H1 (cell line): ENCODE results near the gene LSM3. TPM values are rescaled to one million over a fixed set of nuclear protein-coding genes. Genes with fewer than 3 reads are reported as not detected.

Experiments
- CTCF ChIA-PET: fragments of 300-600 bp; sonication (Branson Sonifier 250); formaldehyde crosslinking; loops from one replicate; lab custom pipeline; 2021; ENCODE audit not compliant: partially characterized antibody; lab: Charles Lee
- POLR2A ChIA-PET: fragments of 300-600 bp; sonication (Branson Sonifier 250); formaldehyde crosslinking; loops from one replicate; lab custom pipeline; 2021; ENCODE audit warnings: inconsistent platforms; ENCODE audit not compliant: partially characterized antibody; lab: Charles Lee
- DNase-seq, 2 experiments: peaks; one replicate each; pipeline versions ENCODE4 v3.0.0 to v3.0.0-alpha.2; 2010 to 2022; ENCODE audit warnings: low spot score in 2 of 2, low read depth in 1 of 2, mixed read lengths in 1 of 2
- FAIRE-seq: peaks from 2 replicates; lab custom pipeline; 2011; peaks lifted over from hg19 to GRCh38; lab: Jason Lieb, UNC
- H2AFZ ChIP-seq: 2 replicates; pipeline ENCODE4 v1.8.1; 2012; ENCODE audit warnings: low read length, inconsistent platforms
- H2AK5ac ChIP-seq: 2 replicates; pipeline ENCODE4 v1.6.1; 2013; ENCODE audit warnings: low read depth, low read length
- H2BK120ac ChIP-seq: replicated peaks from 2 replicates; pipeline ENCODE3; 2013; ENCODE audit warnings: low read depth, low read length, inconsistent platforms
- H2BK12ac ChIP-seq: 2 replicates; pipeline ENCODE4 v1.6.1; 2013; ENCODE audit warnings: low read depth, low read length
- H2BK15ac ChIP-seq: 2 replicates; pipeline ENCODE4 v1.6.1; 2013; ENCODE audit warnings: low read length
- H2BK20ac ChIP-seq: 2 replicates; pipeline ENCODE4 v1.6.1; 2013; ENCODE audit warnings: low read length
- H2BK5ac ChIP-seq: 2 replicates; pipeline ENCODE4 v1.6.1; 2013; ENCODE audit warnings: low read depth, low read length
- H3K14ac ChIP-seq: 2 replicates; pipeline ENCODE4 v1.6.1; 2013; ENCODE audit warnings: inconsistent platforms; ENCODE audit not compliant: insufficient read length
- H3K18ac ChIP-seq: 2 replicates; pipeline ENCODE4 v1.6.1; 2013; ENCODE audit warnings: low read length; ENCODE audit errors: extremely low read depth
- H3K23ac ChIP-seq: 2 replicates; pipeline ENCODE4 v1.6.1; 2013; ENCODE audit warnings: inconsistent platforms; ENCODE audit not compliant: insufficient read length
- H3K23me2 ChIP-seq: 2 replicates; pipeline ENCODE4 v1.6.1; 2013; ENCODE audit warnings: low read depth, low read length
- H3K27ac ChIP-seq: 2 replicates; pipeline ENCODE4 v1.6.1; 2011; ENCODE audit warnings: low read depth, low read length, inconsistent platforms
- H3K27me3 ChIP-seq, 4 experiments: replicated peaks in 1 of 4; 1 replicate in 1 of 4; 2 replicates in 3 of 4; pipeline versions ENCODE4 v1.6.1 to v1.8.1; 2011 to 2013; ENCODE audit warnings: low read length in 3 of 4, mild to moderate bottlenecking in 3 of 4, inconsistent platforms in 2 of 4, mixed read lengths in 2 of 4, moderate library complexity in 1 of 4; ENCODE audit not compliant: control insufficient read depth in 3 of 4, insufficient read depth in 3 of 4; ENCODE audit errors: extremely low read depth in 1 of 4
- H3K36me3 ChIP-seq, 4 experiments: 2 replicates each; pipeline versions ENCODE4 v1.6.1 to v1.8.1; 2011 to 2013; ENCODE audit warnings: mild to moderate bottlenecking in 4 of 4, low read length in 3 of 4, moderate library complexity in 2 of 4, control low read depth in 1 of 4, inconsistent platforms in 1 of 4; ENCODE audit not compliant: insufficient read depth in 4 of 4, control insufficient read depth in 2 of 4
- H3K4ac ChIP-seq: replicated peaks from 2 replicates; pipeline ENCODE3; 2013; ENCODE audit warnings: low read length, low read depth, mixed read lengths, inconsistent platforms; ENCODE audit not compliant: insufficient read length
- H3K4me1 ChIP-seq, 4 experiments: replicated peaks in 1 of 4; 1 replicate in 1 of 4; 2 replicates in 3 of 4; pipeline versions ENCODE4 v1.6.1 to v1.8.1; 2011 to 2013; ENCODE audit warnings: low read length in 3 of 4, inconsistent platforms in 2 of 4, mixed read lengths in 1 of 4; ENCODE audit not compliant: insufficient read depth in 4 of 4, control insufficient read depth in 3 of 4
- H3K4me2 ChIP-seq, 2 experiments: 2 replicates each; pipeline versions ENCODE4 v1.6.1 to v1.8.1; 2011 to 2013; ENCODE audit warnings: low read depth in 2 of 2, low read length in 2 of 2, control low read depth in 1 of 2, inconsistent platforms in 1 of 2, mild to moderate bottlenecking in 1 of 2; ENCODE audit not compliant: insufficient read depth in 1 of 2
- H3K4me3 ChIP-seq, 4 experiments: fragments of 200-600, 300-600 bp in 1 of 4; sonication (generic), shearing (Covaris generic), sonication (Bioruptor Twin) in 1 of 4; 2 replicates each; pipeline versions ENCODE4 v1.5.1 to v1.8.1; 2011 to 2016; ENCODE audit warnings: low read length in 4 of 4, low read depth in 3 of 4, control low read depth in 2 of 4, inconsistent platforms in 2 of 4, mild to moderate bottlenecking in 2 of 4, mixed read lengths in 1 of 4, moderate library complexity in 1 of 4; ENCODE audit not compliant: insufficient read depth in 2 of 4; ENCODE audit errors: extremely low read depth in 1 of 4
- H3K56ac ChIP-seq: replicated peaks from 2 replicates; pipeline ENCODE3; 2013; ENCODE audit warnings: low read depth, mild to moderate bottlenecking, mixed read lengths, low read length, inconsistent platforms; ENCODE audit not compliant: insufficient read length
- H3K79me1 ChIP-seq: 2 replicates; pipeline ENCODE4 v1.6.1; 2013; ENCODE audit warnings: low read depth, low read length, control low read depth
- H3K79me2 ChIP-seq, 2 experiments: 2 replicates each; pipeline versions ENCODE4 v1.6.1 to v1.8.1; 2012 to 2013; ENCODE audit warnings: low read length in 2 of 2, mild to moderate bottlenecking in 2 of 2, inconsistent platforms in 1 of 2; ENCODE audit not compliant: insufficient read depth in 2 of 2, control insufficient read depth in 1 of 2
- H3K9ac ChIP-seq, 4 experiments: replicated peaks in 1 of 4; 1 replicate in 1 of 4; 2 replicates in 3 of 4; pipeline versions ENCODE4 v1.6.1 to v1.8.1; 2011 to 2013; ENCODE audit warnings: low read depth in 3 of 4, low read length in 3 of 4, control low read depth in 2 of 4, mild to moderate bottlenecking in 2 of 4, moderate library complexity in 2 of 4, inconsistent platforms in 1 of 4; ENCODE audit errors: extremely low read depth in 1 of 4
- H3K9me3 ChIP-seq, 2 experiments: 2 replicates each; pipeline versions ENCODE4 v1.6.1 to v1.8.1; 2012 to 2013; ENCODE audit warnings: mild to moderate bottlenecking in 2 of 2, moderate library complexity in 2 of 2, control low read depth in 1 of 2, inconsistent platforms in 1 of 2, low read depth in 1 of 2, low read length in 1 of 2, mixed read lengths in 1 of 2; ENCODE audit not compliant: insufficient read depth in 2 of 2
- H4K20me1 ChIP-seq, 2 experiments: replicated peaks in 1 of 2; 2 replicates each; pipeline versions ENCODE3 to v1.8.1; 2011 to 2013; ENCODE audit warnings: inconsistent platforms in 2 of 2, low read length in 2 of 2, mild to moderate bottlenecking in 1 of 2; ENCODE audit not compliant: insufficient read depth in 2 of 2, control insufficient read depth in 1 of 2
- H4K5ac ChIP-seq: 2 replicates; pipeline ENCODE4 v1.6.1; 2013; ENCODE audit warnings: low read length, low read depth, mixed read lengths, inconsistent platforms; ENCODE audit not compliant: insufficient read length
- H4K8ac ChIP-seq: 2 replicates; pipeline ENCODE4 v1.8.0; 2013; ENCODE audit warnings: mild to moderate bottlenecking, moderate library complexity, low read length, inconsistent platforms; ENCODE audit not compliant: insufficient read depth; ENCODE audit errors: extremely low read depth
- H4K91ac ChIP-seq: replicated peaks from 2 replicates; pipeline ENCODE3; 2013; ENCODE audit warnings: low read length, mixed read lengths, inconsistent platforms; ENCODE audit not compliant: insufficient read length
- HDAC2 ChIP-seq, 2 experiments: fragments of 300-600 bp in 1 of 2; sonication (generic) in 1 of 2; IDR thresholded peaks; 2 replicates each; pipeline ENCODE4 v1.6.1; 2011 to 2012; ENCODE audit warnings: low read depth in 2 of 2, low read length in 2 of 2, mild to moderate bottlenecking in 2 of 2, moderate library complexity in 2 of 2, borderline replicate concordance in 1 of 2, inconsistent platforms in 1 of 2
- WGBS, 2 experiments: shearing (Covaris generic) in 1 of 2; methylation state at CpG; one replicate each; pipeline versions ENCODE4 v1.1.6 to v1.1.7; 2013 to 2015; ENCODE audit warnings: low lambda C conversion rate in 2 of 2, mixed read lengths in 2 of 2, inconsistent platforms in 1 of 2, low coverage in 1 of 2, missing lambda C conversion rate in 1 of 2; ENCODE audit not compliant: insufficient replicate concordance in 2 of 2, insufficient coverage in 1 of 2, insufficient read length in 1 of 2; ENCODE audit errors: extremely low coverage in 1 of 2, missing lambda C conversion rate in 1 of 2; 5-methylcytosine and 5-hydroxymethylcytosine counted together
- polyA plus RNA-seq, 7 experiments: library from polyadenylated mRNA; depleted of rRNA in 3 of 7; stranded (reverse) in 5 of 7; unstranded in 2 of 7; fragments of >200 nt in 5 of 7; fragments of 200-250 nt in 2 of 7; gene quantifications; 1 replicate in 5 of 7; 2 replicates in 1 of 7; 4 replicates in 1 of 7; pipeline versions ENCODE4 v1.2.1 to v1.2.3, GENCODE V29; 2011 to 2013; ENCODE audit warnings: missing spikeins in 2 of 7, mixed read lengths in 2 of 7
- total RNA-seq: library from RNA; stranded (reverse); fragmentation: NEBNext Ultra II Directional; extraction: Animal tissue kit (Norgen Biotek cat#: 25700); gene quantifications from 2 replicates; pipeline ENCODE4 v1.2.1, GENCODE V29; 2021
- TF ChIP-seq, protein P1 (sequence below): IDR thresholded peaks from 2 replicates; pipeline ENCODE4 v1.6.1; 2012; ENCODE audit warnings: low read length, inconsistent platforms

Gene LSM3
- total and polyA plus RNA-seq, 2 of the 8 experiments (the other 6 are each of a cell fraction or from before 2014, with no cell fraction given) = 7.1 to 25.4 TPM

GRCh38 chr3:14248477-14248848 lies 69.8 kb downstream of the LSM3 start:
- Histone ChIP-seq H2AK5ac (no peak overlapping the region), H3K4ac (no peak overlapping the region), H3K79me2 (no peaks in the 10 kb centered on the region), H3K9ac (no peak overlapping the region), H2BK120ac (no peak overlapping the region), H4K20me1 (no peaks in the 10 kb centered on the region), H4K91ac (no peak overlapping the region), H3K4me2 (no peak overlapping the region), H4K5ac (no peak overlapping the region), H2BK15ac (no peak overlapping the region), H3K79me1 (no peaks in the 10 kb centered on the region), H3K23me2 (no peaks in the 10 kb centered on the region), H2BK20ac (no peak overlapping the region), H3K56ac (no peak overlapping the region), H2BK12ac (no peak overlapping the region), H2AFZ (no peak overlapping the region), H4K8ac (no peak overlapping the region), H3K27ac (no peak overlapping the region), H3K23ac (no peak overlapping the region), H3K9me3 (no peaks in the 10 kb centered on the region), H3K36me3 (no peaks in the 10 kb centered on the region), H3K27me3 (peaks cover 0 to 4% (median 0%) of the 10 kb centered on the region in 4 experiments; a peak in 1 of 7 replicates), H3K4me1 (no peaks in the 10 kb centered on the region), H2BK5ac (no peak overlapping the region), H3K18ac (no peak overlapping the region), H3K4me3 (no peak overlapping the region), H3K14ac (no peak overlapping the region)
- ChIA-PET CTCF (interaction anchor here (1.5 to 5.8 kb wide), 4 partner anchors 12 to 213 kb away, joined by 6 to 35 read pairs (median 11); no protein-coding TSS in a partner anchor), POLR2A (no interaction called here)
- DNase-seq (no peak), FAIRE-seq (no peak)
- WGBS, 2 experiments = 86% methylated on average over 3 of the region's 3 CpGs; no CpG with 5 or more reads in 1 of the 2 experiments
- TF ChIP-seq, protein P1, sequence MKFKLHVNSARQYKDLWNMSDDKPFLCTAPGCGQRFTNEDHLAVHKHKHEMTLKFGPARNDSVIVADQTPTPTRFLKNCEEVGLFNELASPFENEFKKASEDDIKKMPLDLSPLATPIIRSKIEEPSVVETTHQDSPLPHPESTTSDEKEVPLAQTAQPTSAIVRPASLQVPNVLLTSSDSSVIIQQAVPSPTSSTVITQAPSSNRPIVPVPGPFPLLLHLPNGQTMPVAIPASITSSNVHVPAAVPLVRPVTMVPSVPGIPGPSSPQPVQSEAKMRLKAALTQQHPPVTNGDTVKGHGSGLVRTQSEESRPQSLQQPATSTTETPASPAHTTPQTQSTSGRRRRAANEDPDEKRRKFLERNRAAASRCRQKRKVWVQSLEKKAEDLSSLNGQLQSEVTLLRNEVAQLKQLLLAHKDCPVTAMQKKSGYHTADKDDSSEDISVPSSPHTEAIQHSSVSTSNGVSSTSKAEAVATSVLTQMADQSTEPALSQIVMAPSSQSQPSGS = no peak
- no peak for TF ChIP-seq HDAC2 (IDR thresholded peaks at IDR 0.05; ENCODE audit: borderline replicate concordance in 1 of 2, low read depth in 2 of 2, low read length in 2 of 2)
